Liver (tissue), 3 donors: Measurements from ENCODE around the gene MYL3.
"Not testable (repeated sequence)": the region's sequence is repeated elsewhere in the genome, so short reads cannot be mapped to it uniquely, and the experiment has no call there.

ENCODE experiments used
- CTCF ChIP-seq: fragments of 150-350 bp; IDR thresholded peaks from 2 replicates; pipeline ENCODE4 v1.5.1; 2017; ENCODE audit warnings: improper control_type of control experiment, low read depth, low read length; ENCODE audit not compliant: missing input control
- EGR1 ChIP-seq, 2 donors: IDR thresholded peaks; 2 replicates each; pipeline ENCODE4 v1.6.1; 2016 to 2018; ENCODE audit warnings: antibody characterized with exemption in 2 of 2, low read depth in 2 of 2
- FOXA1 ChIP-seq: IDR thresholded peaks from 2 replicates; pipeline ENCODE4 v1.6.1; 2016; ENCODE audit warnings: antibody characterized with exemption
- GABPA ChIP-seq, 2 donors: IDR thresholded peaks in 1 of 2; conservative IDR thresholded peaks in 1 of 2; 2 replicates each; pipeline ENCODE4 v1.6.1; 2016; ENCODE audit warnings: antibody characterized with exemption in 2 of 2, mild to moderate bottlenecking in 1 of 2, moderate library complexity in 1 of 2
- JUND ChIP-seq, 2 donors: IDR thresholded peaks; 2 replicates each; pipeline ENCODE4 v1.6.1; 2016; ENCODE audit warnings: antibody characterized with exemption in 2 of 2
- SP1 ChIP-seq: IDR thresholded peaks from 2 replicates; pipeline ENCODE4 v1.6.1; 2018; ENCODE audit warnings: antibody characterized with exemption, mild to moderate bottlenecking
- TAF1 ChIP-seq: conservative IDR thresholded peaks from 2 replicates; pipeline ENCODE4 v1.6.1; 2016; ENCODE audit warnings: antibody characterized with exemption, mild to moderate bottlenecking
- TF ChIP-seq, protein P1 (sequence below): IDR thresholded peaks from 2 replicates; pipeline ENCODE4 v1.6.1; 2016; ENCODE audit warnings: antibody characterized with exemption
- donor health status: healthy.
- donor health status: healthy.

DNA sequence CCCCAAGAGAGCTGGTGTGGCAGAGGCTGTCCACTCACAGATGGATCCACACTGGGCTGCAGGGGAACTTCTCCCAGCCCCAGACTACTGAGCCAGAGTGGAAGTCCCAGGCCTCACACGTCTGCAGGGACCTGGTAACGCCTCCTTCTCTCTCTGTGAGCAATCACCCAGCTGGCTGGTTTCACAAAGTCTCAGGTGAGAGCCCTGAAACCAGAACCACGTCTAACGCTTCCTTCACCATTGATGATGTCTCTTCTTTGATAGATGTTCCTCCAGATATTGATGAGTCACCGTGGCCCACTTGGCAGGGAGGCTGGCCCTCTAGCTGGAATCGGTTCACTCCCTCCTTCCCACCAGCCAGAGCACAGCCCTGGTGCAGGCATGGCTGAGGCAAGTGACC lies 54.5 kb downstream of the MYL3 start:
- TF ChIP-seq CTCF; FOXA1; TAF1; EGR1 (IDR thresholded peaks at IDR 0.05; ENCODE audit: low read depth in 2 of 2); GABPA (IDR thresholded peaks at IDR 0.05 in 1 of 2, conservative IDR thresholded peaks at IDR 0.05 in 1 of 2); SP1; JUND (IDR thresholded peaks at IDR 0.05): not testable (repeated sequence)
- TF ChIP-seq, protein P1, sequence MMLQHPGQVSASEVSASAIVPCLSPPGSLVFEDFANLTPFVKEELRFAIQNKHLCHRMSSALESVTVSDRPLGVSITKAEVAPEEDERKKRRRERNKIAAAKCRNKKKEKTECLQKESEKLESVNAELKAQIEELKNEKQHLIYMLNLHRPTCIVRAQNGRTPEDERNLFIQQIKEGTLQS, result not testable (repeated sequence)
